OCI-LY1 (cell line): ENCODE results near the gene ST7L.

ENCODE experiments used
- EZH2 ChIP-seq: fragments of 200-600 bp; sonication (generic), shearing (Covaris generic); IDR thresholded peaks from 2 replicates; pipeline ENCODE4 v1.8.0; 2017; ENCODE audit warnings: borderline replicate concordance, mixed run types, mild to moderate bottlenecking, antibody characterized with exemption, low read length, moderate library complexity, mixed read lengths
- TF ChIP-seq, protein P1 (sequence below): fragments of 200-600 bp; sonication (generic), shearing (Covaris generic); IDR thresholded peaks from 2 replicates; pipeline ENCODE4 v1.5.1; 2017; ENCODE audit warnings: mild to moderate bottlenecking, antibody characterized with exemption, low read length, moderate library complexity, mixed read lengths

DNA sequence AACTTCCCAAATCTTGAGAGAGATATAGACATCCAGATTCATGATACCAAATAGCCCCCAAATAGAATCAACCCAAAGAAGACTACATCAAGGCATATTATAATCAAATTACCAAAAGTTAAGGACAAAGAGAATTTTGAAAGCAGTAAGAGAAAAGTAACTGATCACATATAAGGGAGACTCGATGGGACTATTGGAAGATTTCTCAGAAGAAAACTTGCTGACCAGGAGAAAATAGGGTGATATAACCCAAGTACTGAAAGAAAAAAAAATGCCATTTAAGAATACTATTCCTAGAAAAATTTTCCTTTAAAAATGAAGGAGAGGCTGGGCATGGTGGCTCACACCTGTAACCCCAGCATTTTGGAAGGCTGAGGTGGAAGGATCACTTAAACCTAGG is 140.6 kb downstream of the ST7L start:
- TF ChIP-seq, protein P1, sequence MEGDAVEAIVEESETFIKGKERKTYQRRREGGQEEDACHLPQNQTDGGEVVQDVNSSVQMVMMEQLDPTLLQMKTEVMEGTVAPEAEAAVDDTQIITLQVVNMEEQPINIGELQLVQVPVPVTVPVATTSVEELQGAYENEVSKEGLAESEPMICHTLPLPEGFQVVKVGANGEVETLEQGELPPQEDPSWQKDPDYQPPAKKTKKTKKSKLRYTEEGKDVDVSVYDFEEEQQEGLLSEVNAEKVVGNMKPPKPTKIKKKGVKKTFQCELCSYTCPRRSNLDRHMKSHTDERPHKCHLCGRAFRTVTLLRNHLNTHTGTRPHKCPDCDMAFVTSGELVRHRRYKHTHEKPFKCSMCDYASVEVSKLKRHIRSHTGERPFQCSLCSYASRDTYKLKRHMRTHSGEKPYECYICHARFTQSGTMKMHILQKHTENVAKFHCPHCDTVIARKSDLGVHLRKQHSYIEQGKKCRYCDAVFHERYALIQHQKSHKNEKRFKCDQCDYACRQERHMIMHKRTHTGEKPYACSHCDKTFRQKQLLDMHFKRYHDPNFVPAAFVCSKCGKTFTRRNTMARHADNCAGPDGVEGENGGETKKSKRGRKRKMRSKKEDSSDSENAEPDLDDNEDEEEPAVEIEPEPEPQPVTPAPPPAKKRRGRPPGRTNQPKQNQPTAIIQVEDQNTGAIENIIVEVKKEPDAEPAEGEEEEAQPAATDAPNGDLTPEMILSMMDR: no peak
- no peak for TF ChIP-seq EZH2
